Testis (tissue), 2 donors: ENCODE measurements around the gene TCP11X2.
"Not testable (repeated sequence)": the region's sequence is repeated elsewhere in the genome, so short reads cannot be mapped to it uniquely, and the experiment has no call there.

Experiments used
- POLR2A ChIP-seq: fragments of 450-650 bp; IDR thresholded peaks from one replicate; pipeline ENCODE4 v1.6.1; 2017; ENCODE audit warnings: antibody characterized with exemption, mild to moderate bottlenecking, moderate library complexity
- TF ChIP-seq, protein P1 (sequence below), 3 experiments: fragments of 450-650 bp in 2 of 3; fragments of 200-600 bp in 1 of 3; sonication (generic) in 1 of 3; IDR thresholded peaks; one replicate each; pipeline ENCODE4 v1.5.1; 2016 to 2019; ENCODE audit warnings: antibody characterized with exemption in 3 of 3, mild to moderate bottlenecking in 2 of 3, moderate library complexity in 1 of 3

DNA sequence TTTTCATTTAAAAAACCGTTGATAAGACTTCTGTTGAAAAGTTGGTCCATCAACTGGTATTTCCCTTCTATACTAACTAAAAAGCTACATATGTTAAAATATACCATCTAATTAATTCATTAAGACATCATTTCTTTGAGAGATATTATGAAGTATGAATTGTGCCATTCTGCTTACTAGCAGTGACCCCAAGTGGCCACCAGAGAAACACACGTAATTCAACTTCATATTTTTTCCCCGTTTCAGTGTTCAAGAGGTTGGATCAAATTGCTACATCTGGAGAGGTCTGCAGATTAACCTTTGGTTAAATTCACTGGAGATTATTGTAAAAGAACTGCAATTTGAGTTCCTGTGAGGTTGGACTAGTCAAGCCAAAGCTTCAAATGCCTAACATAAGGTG is 1.4 kb downstream of the TCP11X2 start:
- not testable (repeated sequence) for TF ChIP-seq POLR2A
- TF ChIP-seq, protein P1, sequence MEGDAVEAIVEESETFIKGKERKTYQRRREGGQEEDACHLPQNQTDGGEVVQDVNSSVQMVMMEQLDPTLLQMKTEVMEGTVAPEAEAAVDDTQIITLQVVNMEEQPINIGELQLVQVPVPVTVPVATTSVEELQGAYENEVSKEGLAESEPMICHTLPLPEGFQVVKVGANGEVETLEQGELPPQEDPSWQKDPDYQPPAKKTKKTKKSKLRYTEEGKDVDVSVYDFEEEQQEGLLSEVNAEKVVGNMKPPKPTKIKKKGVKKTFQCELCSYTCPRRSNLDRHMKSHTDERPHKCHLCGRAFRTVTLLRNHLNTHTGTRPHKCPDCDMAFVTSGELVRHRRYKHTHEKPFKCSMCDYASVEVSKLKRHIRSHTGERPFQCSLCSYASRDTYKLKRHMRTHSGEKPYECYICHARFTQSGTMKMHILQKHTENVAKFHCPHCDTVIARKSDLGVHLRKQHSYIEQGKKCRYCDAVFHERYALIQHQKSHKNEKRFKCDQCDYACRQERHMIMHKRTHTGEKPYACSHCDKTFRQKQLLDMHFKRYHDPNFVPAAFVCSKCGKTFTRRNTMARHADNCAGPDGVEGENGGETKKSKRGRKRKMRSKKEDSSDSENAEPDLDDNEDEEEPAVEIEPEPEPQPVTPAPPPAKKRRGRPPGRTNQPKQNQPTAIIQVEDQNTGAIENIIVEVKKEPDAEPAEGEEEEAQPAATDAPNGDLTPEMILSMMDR (IDR thresholded peaks at IDR 0.05): not testable (repeated sequence)
